22Rv1 (cell line): ENCODE results near the gene ENAH.
A peak's percentile ranks its signal among the peaks of the same experiment; 100 is the strongest.

ENCODE experiments used
- H3K27ac ChIP-seq: fragments of 450-650 bp; 2 replicates; pipeline ENCODE4 v1.5.1; 2017
- ZFX ChIP-seq: fragments of 450-650 bp; IDR thresholded peaks from 2 replicates; pipeline ENCODE4 v1.6.1; 2017; ENCODE audit warnings: antibody characterized with exemption, borderline replicate concordance
- TF ChIP-seq, protein P1 (sequence below): fragments of 450-650 bp; IDR thresholded peaks from 2 replicates; pipeline ENCODE4 v1.5.1; 2017; ENCODE audit warnings: mild to moderate bottlenecking

Gene ENAH

DNA sequence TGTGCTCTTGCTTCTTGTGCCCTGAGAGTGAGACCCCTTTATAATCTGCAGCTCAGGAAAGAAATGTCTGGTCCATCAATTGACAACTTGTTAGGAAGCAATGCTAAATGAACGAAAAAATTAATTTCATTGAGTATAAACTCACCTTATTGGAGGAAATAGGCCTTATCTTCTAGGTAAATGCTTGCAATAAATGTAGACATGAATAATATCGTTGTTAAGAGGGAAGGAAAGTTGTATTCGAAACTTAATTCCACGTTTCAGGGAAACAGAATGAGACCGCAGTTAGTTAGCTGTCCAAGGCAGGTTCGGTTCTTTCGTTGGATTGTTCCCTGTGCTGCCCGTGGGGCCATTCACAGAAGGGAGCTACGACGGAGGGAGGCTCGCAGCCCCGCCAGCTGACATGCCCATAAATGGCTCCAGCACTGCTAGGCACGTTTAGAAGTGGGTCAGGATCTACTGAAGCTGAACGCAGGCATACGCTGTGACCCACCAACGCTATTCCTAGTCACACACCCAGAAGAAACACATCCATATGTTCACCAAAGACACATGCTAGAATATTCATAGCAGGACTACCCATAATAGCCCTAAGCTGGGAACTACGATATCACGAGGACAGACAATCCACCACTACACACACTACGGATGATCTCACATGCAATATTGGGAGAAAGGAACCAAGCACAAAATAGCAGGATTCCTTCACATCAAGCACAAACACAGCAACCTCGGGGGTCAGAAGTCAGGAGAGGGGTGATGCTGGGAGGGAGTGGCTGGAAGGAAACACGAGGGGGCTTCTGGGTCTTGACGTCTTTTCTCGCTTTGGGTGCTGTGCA lies 168.9 kb downstream of the ENAH start:
- no peak overlapping the region for H3K27ac ChIP-seq
- TF ChIP-seq ZFX = no peak
- TF ChIP-seq, protein P1, sequence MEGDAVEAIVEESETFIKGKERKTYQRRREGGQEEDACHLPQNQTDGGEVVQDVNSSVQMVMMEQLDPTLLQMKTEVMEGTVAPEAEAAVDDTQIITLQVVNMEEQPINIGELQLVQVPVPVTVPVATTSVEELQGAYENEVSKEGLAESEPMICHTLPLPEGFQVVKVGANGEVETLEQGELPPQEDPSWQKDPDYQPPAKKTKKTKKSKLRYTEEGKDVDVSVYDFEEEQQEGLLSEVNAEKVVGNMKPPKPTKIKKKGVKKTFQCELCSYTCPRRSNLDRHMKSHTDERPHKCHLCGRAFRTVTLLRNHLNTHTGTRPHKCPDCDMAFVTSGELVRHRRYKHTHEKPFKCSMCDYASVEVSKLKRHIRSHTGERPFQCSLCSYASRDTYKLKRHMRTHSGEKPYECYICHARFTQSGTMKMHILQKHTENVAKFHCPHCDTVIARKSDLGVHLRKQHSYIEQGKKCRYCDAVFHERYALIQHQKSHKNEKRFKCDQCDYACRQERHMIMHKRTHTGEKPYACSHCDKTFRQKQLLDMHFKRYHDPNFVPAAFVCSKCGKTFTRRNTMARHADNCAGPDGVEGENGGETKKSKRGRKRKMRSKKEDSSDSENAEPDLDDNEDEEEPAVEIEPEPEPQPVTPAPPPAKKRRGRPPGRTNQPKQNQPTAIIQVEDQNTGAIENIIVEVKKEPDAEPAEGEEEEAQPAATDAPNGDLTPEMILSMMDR = no peak

DNA sequence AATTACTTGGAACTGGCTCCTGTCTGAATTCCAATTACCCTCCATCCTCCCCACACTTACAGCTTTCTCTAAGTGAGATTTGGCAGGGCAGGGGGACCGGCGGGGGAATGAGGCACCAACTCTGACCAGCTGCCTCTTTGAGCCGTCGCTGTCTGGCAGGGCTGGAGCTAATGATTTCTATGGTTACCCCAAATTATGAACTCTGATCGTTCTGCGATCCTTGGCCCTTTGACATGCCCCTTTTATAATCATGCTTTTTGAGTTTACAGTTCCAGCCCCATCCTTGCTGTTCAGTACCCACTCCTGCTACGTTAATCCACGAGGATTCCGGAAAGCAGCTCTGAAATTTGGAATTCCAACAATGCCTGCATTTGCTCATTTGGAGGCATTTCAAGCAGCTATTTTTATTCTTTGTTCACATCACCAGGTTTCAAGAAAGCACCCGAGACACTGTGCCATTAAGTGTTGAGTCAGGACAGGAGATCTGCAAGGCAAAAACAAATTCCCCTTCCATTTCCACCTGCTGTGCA lies 170.4 kb downstream of the ENAH start:
- no peak for TF ChIP-seq ZFX
- TF ChIP-seq, protein P1 = no peak
- no peak overlapping the region for H3K27ac ChIP-seq

DNA sequence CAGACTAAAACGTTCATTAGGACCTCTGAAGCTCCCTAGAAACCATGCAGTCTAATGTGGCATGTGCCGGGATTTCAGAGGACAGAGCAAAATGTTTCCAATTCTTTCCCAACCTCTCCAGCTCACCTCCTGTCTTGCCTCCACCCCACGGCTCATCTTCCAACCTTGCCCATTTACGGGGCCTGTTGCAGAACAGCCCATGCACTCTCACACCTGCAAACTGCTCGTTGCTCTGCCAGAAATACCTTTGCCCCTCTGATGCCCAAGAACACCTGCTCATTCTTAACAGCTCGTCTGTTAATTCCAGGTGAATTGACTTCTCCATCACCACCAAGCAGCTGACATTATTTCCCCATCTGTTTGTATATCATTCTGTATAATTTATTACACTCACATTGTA lies 171.2 kb downstream of the ENAH start:
- TF ChIP-seq ZFX = no peak
- TF ChIP-seq, protein P1 = no peak
- H3K27ac ChIP-seq = no peak overlapping the region

DNA sequence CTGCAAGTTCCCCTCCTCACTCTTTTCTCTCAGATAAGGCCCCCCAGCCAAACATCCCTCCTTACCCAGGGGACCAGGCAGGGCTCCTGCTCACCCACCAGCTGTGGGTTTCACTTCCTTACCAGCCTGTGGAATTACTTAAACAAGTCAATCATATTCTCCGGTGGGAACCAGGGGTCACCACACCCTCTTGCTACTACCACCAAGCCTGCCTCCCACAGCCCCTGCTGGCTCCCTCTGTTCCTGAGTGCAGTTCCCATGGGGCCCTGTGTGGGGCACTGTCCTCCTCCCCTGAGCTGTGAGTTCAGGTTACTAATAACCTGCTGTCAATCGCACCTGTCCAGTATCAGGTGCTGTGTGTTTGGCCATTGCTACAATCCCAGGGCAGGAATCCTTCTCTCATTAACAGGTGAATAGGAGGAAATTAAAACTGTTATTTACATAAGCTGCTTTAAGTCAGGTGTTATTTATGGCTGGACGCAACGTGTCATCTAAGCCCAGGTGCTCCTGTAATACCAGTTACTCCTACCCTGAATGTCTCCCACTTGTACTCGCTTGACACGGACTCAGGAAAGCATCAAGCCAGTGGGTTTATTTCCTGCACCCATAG lies 172.0 kb downstream of the ENAH start:
- H3K27ac ChIP-seq = no peak overlapping the region
- TF ChIP-seq, protein P1 = peak; percentile 99
- TF ChIP-seq ZFX = no peak

DNA sequence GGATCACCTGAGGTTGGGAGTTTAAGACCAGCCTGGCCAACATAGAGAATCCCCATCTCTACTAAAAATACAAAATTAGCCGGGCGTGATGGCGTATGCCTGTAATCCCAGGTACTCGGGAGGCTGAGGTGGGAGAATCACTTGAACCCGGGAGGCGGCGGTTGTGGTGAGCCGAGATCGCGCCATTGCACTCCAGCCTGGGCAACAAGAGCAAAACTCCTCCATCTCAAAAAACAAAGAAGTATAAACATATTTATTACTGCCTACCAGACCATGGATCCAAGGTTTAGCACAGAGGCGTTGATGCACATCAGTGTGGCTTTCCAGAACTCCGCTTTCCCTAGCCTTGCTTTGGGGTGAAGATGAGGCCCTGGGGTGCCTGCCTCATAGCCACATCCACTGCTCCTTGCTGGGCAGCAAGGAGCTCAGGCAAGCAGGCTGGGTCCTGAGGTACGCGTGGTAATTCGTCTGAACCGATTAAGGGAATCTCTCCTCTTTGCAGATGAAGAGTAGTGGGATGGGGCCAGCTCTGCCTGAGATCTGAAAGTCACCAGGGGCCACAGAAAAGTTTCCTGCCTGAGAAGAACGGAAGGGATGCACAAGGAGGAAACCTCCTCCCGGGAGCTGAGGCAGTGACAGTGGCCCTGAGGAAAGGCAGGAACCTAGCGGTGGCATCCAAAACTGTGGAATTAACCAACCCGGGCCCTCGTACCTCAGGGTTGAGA lies 172.8 kb downstream of the ENAH start:
- no peak overlapping the region for H3K27ac ChIP-seq

DNA sequence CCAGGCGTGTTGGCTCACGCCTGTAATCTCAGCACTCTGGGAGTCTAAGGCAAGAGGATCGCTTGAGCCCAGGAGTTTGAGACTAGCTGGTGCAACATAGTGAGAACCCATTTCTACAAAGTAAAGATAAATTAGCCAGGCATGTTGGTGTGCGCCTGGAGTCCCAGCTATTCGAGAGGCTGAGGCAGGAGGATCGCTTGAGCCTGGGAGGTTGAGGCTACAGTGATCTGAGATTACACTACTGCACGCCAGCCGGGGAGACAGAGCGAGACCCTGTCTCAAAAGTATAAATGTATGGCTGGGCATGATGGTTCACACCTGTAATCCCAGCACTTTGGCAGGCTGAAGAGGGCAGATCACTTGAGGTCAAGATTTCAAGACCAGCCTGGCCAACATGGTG lies 173.6 kb downstream of the ENAH start:
- H3K27ac ChIP-seq = no peak overlapping the region
- no peak for TF ChIP-seq ZFX
- TF ChIP-seq, protein P1 = no peak

More for the DNA sequence above, 172.8 kb downstream of the ENAH start:
- TF ChIP-seq, protein P1 = no peak
- no peak for TF ChIP-seq ZFX
